ENCODE measurements around the gene TEX12. TPM values are rescaled to one million over a fixed set of nuclear protein-coding genes. Genes with fewer than 3 reads are reported as not detected.
"Not testable (repeated sequence)": the region's sequence is repeated elsewhere in the genome, so short reads cannot be mapped to it uniquely, and the experiment has no call there.

Gene TEX12, protein sequence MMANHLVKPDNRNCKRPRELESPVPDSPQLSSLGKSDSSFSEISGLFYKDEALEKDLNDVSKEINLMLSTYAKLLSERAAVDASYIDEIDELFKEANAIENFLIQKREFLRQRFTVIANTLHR
- total RNA-seq, result not detected
- long read RNA-seq, result 0 reads

- intact Hi-C loops (cut with DNase I), result no loop called here
- DNase-seq (no peak), ATAC-seq (ENCODE audit: poor library complexity) (no peak)
These were observed at the start of gene TEX12 for GRCh38 chr11:112167145-112167544. TSS of gene TEX12 (plus strand) at chr11:112167372. CDS start at chr11:112169269, 1,897 bp downstream.

DNA sequence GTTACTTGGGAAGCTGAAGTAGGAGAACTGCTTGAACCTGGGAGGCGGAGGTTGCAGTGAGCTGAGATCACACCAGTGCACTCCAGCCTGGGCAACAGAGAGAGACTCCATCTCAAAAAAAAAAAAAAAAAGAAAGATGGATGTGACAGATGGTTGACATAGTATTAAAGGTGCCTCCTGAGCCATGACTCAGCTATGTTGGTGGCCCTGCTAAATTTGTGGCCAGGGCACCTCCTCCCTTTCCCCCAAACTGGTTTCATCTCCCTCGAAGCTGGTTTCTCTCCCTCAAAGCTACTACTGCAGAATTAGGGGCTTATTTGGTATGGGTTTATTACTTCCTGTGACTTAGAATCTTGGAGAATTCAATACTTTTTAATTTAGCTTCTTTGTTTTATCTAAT is 49.0 kb upstream of the TEX12 start:
- intact Hi-C loops (cut with DNase I), result loop anchor here (5.0 kb wide), 1 partner anchor 164 kb away; no protein-coding TSS in a partner anchor
- ATAC-seq (ENCODE audit: poor library complexity), result no peak

GRCh38 chr11:112121981-112122615 is 45.1 kb upstream of the TEX12 start:
- ATAC-seq (ENCODE audit: poor library complexity) (no peak), DNase-seq (no peak)
- intact Hi-C loops (cut with DNase I), result no loop called here

More for the DNA sequence above, 49.0 kb upstream of the TEX12 start:
- no peak for DNase-seq

DNA sequence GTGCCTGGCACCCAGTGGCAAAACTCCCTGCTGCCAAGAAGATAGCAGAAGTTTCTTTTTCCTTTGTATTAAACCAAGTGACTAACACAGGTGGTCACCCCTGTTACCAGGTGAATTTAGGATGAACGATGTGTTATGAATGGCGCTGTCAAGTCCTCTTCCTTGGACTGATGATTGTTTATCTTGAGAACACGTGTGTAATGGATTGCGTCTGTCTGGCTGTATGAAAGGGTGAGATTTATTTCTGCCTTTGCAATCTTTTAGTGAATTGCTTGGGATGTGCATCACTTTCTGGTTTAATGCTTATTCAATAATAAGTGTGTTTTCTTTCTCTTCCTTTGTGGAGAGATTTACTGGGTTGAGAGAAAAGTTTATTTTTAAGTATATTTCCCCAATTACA is 44.0 kb upstream of the TEX12 start:
- intact Hi-C loops (cut with DNase I), result no loop called here
- no peak for ATAC-seq (ENCODE audit: poor library complexity)
- DNase-seq, result no peak

- DNase-seq, result no peak
- intact Hi-C loops (cut with DNase I), result no loop called here
These were observed 40.1 kb upstream of the TEX12 start for GRCh38 chr11:112127056-112127455.

DNA sequence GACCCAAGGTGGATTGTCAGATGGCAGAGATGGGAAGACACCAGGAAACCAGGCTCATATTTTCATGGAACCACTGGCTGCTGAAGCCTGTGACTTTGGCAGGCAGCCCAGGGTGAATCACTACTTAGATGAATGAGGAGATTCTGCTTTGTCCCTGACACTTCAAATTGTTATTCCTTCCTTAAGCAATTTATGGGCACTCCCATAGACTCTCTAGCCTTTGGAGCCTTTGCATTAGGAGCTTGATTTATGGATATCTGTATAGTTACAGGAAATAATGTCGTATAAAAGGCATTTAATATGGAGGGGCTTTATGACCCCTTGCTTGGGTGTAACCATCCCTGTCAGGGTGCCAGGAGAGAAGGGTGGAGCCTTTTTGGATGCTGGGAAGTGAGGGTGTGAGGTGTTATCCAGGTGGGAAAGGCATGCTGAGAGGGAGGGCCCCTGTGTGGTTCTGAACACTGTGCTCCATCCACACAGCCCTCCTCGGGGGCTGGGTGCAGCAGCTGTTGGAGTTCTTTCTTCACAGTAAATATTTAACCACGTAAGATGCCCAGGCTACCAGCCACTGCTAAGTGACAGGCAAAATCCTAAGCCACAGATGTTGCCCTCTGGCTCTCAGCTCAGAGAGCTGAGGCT is 38.6 kb upstream of the TEX12 start:
- intact Hi-C loops (cut with DNase I), result no loop called here
- DNase-seq (peak; percentile 46), ATAC-seq (ENCODE audit: poor library complexity) (peak; percentile 34)

More at GRCh38 chr11:112127056-112127455, 40.1 kb upstream of the TEX12 start:
- no peak for ATAC-seq (ENCODE audit: poor library complexity)

DNA sequence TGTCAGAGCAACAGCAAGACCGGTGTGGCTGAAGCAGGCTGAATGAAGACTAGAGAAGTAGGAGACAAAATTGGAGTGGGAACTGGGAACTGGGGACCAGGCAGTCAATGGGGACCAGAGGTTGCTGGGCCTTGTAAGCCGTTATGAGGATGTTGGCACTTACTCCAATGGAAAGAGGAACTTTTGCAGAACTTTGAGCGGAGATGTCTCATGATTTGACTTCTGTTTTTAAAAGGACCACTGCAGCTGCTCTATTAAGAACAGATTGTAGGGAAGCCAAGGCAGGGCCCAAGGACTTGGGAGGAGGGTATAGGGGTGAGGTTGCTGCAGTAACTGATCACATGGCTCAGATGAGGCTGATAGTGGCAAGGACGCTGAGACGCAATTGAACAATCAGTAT is 37.5 kb upstream of the TEX12 start:
- no peak for DNase-seq
- peak; percentile 70 for ATAC-seq (ENCODE audit: poor library complexity)
- intact Hi-C loops (cut with DNase I), result no loop called here

- no peak for ATAC-seq (ENCODE audit: poor library complexity)
- intact Hi-C loops (cut with DNase I), result no loop called here
- no peak for DNase-seq
These were observed 34.4 kb upstream of the TEX12 start for GRCh38 chr11:112132737-112133136.

DNA sequence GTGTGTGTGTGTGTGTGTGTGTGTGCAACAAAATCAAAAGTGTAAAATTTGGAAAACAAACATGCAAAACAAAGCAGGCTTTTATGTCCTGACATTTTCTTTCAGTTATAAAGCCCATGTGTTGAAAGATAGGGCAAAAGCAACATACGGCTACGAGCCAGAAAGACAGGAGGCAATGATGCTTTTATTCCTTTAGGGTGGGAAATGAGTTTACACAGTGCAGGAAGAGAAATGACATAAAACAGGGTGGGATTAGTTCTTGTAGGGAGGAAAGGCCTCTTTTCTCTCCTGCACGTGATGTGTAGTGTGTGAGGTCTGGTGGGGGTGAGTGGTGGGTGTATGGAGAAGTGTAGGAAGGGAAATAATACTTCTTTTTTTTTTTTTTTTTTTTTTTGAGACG is 32.7 kb upstream of the TEX12 start:
- intact Hi-C loops (cut with DNase I), result no loop called here
- DNase-seq, result no peak

GRCh38 chr11:112143597-112143996 is 23.6 kb upstream of the TEX12 start:
- intact Hi-C loops (cut with DNase I), result no loop called here
- ATAC-seq (ENCODE audit: poor library complexity) (no peak), DNase-seq (no peak)

More for the DNA sequence above, 32.7 kb upstream of the TEX12 start:
- ATAC-seq (ENCODE audit: poor library complexity), result no peak

GRCh38 chr11:112150517-112150916 is 16.7 kb upstream of the TEX12 start:
- no peak for DNase-seq
- ATAC-seq (ENCODE audit: poor library complexity), result no peak
- intact Hi-C loops (cut with DNase I), result no loop called here

DNA sequence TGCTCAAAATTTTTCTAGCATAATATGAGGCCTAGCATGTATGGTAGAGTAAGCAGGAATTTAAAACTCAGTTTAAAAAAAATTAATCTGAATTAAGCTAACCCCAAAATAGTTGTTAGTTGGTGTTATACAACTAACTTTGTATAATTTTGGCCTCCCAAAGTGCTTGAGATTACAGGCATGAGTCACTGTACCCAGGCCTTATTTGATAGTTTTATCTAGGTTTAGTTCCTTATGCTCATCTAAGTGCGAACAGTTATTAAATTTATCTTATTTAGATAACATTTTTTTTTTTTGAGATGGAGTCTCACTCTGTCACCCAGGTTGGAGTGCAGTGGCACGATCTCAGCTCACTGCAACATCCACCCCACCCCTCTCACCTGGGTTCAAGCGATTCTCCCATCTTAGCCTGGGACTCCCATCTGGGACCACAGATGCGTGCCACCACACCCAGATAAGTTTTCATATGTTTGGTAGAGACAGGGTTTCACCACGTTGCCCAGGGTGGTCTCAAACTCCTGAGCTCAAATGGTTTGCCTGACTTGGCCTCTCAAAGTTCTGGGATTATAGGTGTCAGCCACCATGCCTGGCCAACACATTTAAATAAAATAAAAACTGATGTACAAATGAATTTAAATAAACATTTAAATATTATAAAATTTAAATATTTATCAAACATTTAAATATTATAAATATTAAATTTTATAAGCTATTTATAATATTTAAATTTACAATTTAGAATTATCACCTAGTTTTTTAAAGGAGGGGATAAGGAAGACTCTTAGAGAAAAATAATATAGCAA is 10.8 kb upstream of the TEX12 start:
- ATAC-seq (ENCODE audit: poor library complexity) (no peak), DNase-seq (no peak)
- intact Hi-C loops (cut with DNase I), result no loop called here

- DNase-seq (no peak), ATAC-seq (ENCODE audit: poor library complexity) (peak; percentile 51)
- intact Hi-C loops (cut with DNase I), result no loop called here
These were observed 10.0 kb upstream of the TEX12 start for GRCh38 chr11:112156956-112157766.

- DNase-seq (no peak), ATAC-seq (ENCODE audit: poor library complexity) (peak; percentile 38)
- intact Hi-C loops (cut with DNase I), result no loop called here
These were observed 7.8 kb upstream of the TEX12 start for GRCh38 chr11:112159098-112160065.

- intact Hi-C loops (cut with DNase I), result no loop called here
- DNase-seq, result no peak
- ATAC-seq (ENCODE audit: poor library complexity), result no peak
These were observed 6.9 kb upstream of the TEX12 start for GRCh38 chr11:112160091-112160848.

DNA sequence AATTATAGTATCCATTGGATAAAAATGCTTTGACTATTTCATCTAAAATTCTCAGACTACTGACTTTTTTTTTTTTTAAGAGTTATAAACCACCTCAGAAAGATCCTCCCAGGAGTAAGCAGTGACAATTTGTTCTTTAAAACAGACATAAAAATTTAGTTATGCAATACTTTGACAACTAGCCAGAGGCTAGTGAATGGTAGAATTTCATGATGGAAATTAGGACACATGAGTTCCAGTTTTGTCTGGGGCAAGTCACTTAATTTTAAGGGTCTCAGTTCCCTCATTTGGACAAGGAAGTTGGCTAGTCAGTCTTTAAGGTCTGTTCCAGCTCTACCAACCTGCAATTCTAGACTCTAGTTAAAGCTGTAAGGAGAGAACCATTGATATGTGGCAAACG is 6.2 kb upstream of the TEX12 start:
- DNase-seq (no peak), ATAC-seq (ENCODE audit: poor library complexity) (peak; percentile 28)
- intact Hi-C loops (cut with DNase I), result no loop called here

- ATAC-seq (ENCODE audit: poor library complexity); intact Hi-C loops (cut with DNase I); DNase-seq: not testable (repeated sequence)
These were observed 5.0 kb upstream of the TEX12 start for GRCh38 chr11:112162200-112162599.

All from Right ventricle myocardium superior (tissue), 1 donor.